HEK293 (cell line): ENCODE measurements around the gene SLC6A17.
A peak's percentile ranks its signal among the peaks of the same experiment; 100 is the strongest.

Source experiments
- CTCF ChIA-PET: fragments of 350-600 bp; formaldehyde crosslinking; extraction: SDS; loops from one replicate; lab custom pipeline; 2021; ENCODE audit warnings: antibody characterized with exemption; lab: Yijun Ruan, JAX
- POLR2A ChIA-PET: fragments of 300-600 bp; formaldehyde crosslinking; extraction: SDS; loops from one replicate; lab custom pipeline; 2020; ENCODE audit warnings: antibody characterized with exemption, inconsistent platforms; lab: Yijun Ruan, JAX
- H3K27ac ChIP-seq: fragments of 200-500 bp; sonication (Bioruptor generic); 2 replicates; pipeline ENCODE4 v1.5.1; 2014; ENCODE audit warnings: low read depth, low read length, control low read depth, inconsistent platforms; ENCODE audit errors: extremely low read depth
- H3K36me3 ChIP-seq, 2 experiments: fragments of 200-500 bp in 1 of 2; sonication (Bioruptor generic) in 1 of 2; 1 replicate in 1 of 2; 2 replicates in 1 of 2; pipeline ENCODE4 v1.5.1; 2014 to 2017; ENCODE audit warnings: inconsistent platforms in 2 of 2, low read length in 2 of 2; ENCODE audit not compliant: control insufficient read depth in 2 of 2, insufficient read depth in 1 of 2
- H3K4me1 ChIP-seq: fragments of 200-500 bp; sonication (Bioruptor generic); 2 replicates; pipeline ENCODE4 v1.5.1; 2014; ENCODE audit warnings: mild to moderate bottlenecking, low read length, inconsistent platforms; ENCODE audit not compliant: control insufficient read depth, insufficient read depth
- H3K4me3 ChIP-seq: 2 replicates; pipeline ENCODE4 v1.5.1; 2011; ENCODE audit warnings: low read depth, mild to moderate bottlenecking, control low read depth, low read length, moderate library complexity
- H3K9me3 ChIP-seq: fragments of 200-500 bp; sonication (Bioruptor generic); 2 replicates; pipeline ENCODE4 v1.5.1; 2014; ENCODE audit warnings: low read depth, low read length, inconsistent platforms; ENCODE audit not compliant: control insufficient read depth, insufficient read depth
- FEZF1 ChIP-seq: fragments of 450-650 bp; formaldehyde crosslinking; IDR thresholded peaks from 2 replicates; pipeline ENCODE4 v1.5.1; 2016; ENCODE audit warnings: missing biosample characterization, missing genetic modification characterization
- GLIS2 ChIP-seq: fragments of 450-650 bp; formaldehyde crosslinking; IDR thresholded peaks from 2 replicates; pipeline ENCODE4 v1.5.1; 2016; ENCODE audit warnings: missing biosample characterization, missing genetic modification characterization
- KLF8 ChIP-seq: fragments of 450-650 bp; formaldehyde crosslinking; IDR thresholded peaks from 2 replicates; pipeline ENCODE4 v1.5.1; 2016; ENCODE audit warnings: missing biosample characterization, missing genetic modification characterization
- OSR2 ChIP-seq: fragments of 450-650 bp; formaldehyde crosslinking; IDR thresholded peaks from 2 replicates; pipeline ENCODE4 v1.5.1; 2016; ENCODE audit warnings: missing biosample characterization, missing genetic modification characterization
- SCRT2 ChIP-seq: fragments of 450-650 bp; formaldehyde crosslinking; IDR thresholded peaks from 2 replicates; pipeline ENCODE4 v1.5.1; 2016; ENCODE audit warnings: missing biosample characterization, missing genetic modification characterization
- SP7 ChIP-seq: fragments of 450-650 bp; formaldehyde crosslinking; IDR thresholded peaks from 2 replicates; pipeline ENCODE4 v1.5.1; 2016; ENCODE audit warnings: missing biosample characterization, missing genetic modification characterization
- TCF7L2 ChIP-seq: IDR thresholded peaks from 2 replicates; pipeline ENCODE4 v1.6.1; 2011; ENCODE audit warnings: low read depth, mild to moderate bottlenecking, inconsistent platforms, low read length, moderate library complexity, borderline replicate concordance
- TRIM28 ChIP-seq: IDR thresholded peaks from 2 replicates; pipeline ENCODE4 v1.6.1; 2011; ENCODE audit warnings: low read length, control low read depth, borderline replicate concordance
- ZBTB48 ChIP-seq: fragments of 450-650 bp; formaldehyde crosslinking; IDR thresholded peaks from 2 replicates; pipeline ENCODE4 v1.5.1; 2016; ENCODE audit warnings: missing biosample characterization, missing genetic modification characterization
- ZNF10 ChIP-seq: fragments of 450-650 bp; formaldehyde crosslinking; IDR thresholded peaks from 2 replicates; pipeline ENCODE4 v1.5.1; 2017; ENCODE audit warnings: missing biosample characterization, missing genetic modification characterization
- ZNF114 ChIP-seq: fragments of 450-650 bp; formaldehyde crosslinking; IDR thresholded peaks from 2 replicates; pipeline ENCODE4 v1.5.0; 2017; ENCODE audit warnings: missing biosample characterization, missing genetic modification characterization
- ZNF16 ChIP-seq: fragments of 450-650 bp; formaldehyde crosslinking; IDR thresholded peaks from 2 replicates; pipeline ENCODE4 v1.5.1; 2016; ENCODE audit warnings: low read depth, missing biosample characterization, missing genetic modification characterization
- ZNF341 ChIP-seq: fragments of 450-650 bp; formaldehyde crosslinking; IDR thresholded peaks from 2 replicates; pipeline ENCODE4; 2016; ENCODE audit warnings: low read depth, missing biosample characterization, missing genetic modification characterization
- ZNF366 ChIP-seq: fragments of 450-650 bp; formaldehyde crosslinking; conservative IDR thresholded peaks from 2 replicates; pipeline ENCODE4 v1.5.1; 2016; ENCODE audit warnings: missing biosample characterization, missing genetic modification characterization
- ZNF416 ChIP-seq: fragments of 450-650 bp; formaldehyde crosslinking; IDR thresholded peaks from 2 replicates; pipeline ENCODE4 v1.5.1; 2016; ENCODE audit warnings: missing biosample characterization, missing genetic modification characterization
- ZNF600 ChIP-seq: fragments of 450-650 bp; formaldehyde crosslinking; IDR thresholded peaks from 2 replicates; pipeline ENCODE4 v1.5.1; 2016; ENCODE audit warnings: missing biosample characterization, missing genetic modification characterization
- ZNF843 ChIP-seq: fragments of 450-650 bp; formaldehyde crosslinking; IDR thresholded peaks from 2 replicates; pipeline ENCODE4 v1.5.1; 2016; ENCODE audit warnings: missing biosample characterization, missing genetic modification characterization
- TF ChIP-seq, protein P1 (sequence below): fragments of 450-650 bp; formaldehyde crosslinking; IDR thresholded peaks from 2 replicates; pipeline ENCODE4 v1.5.1; 2017; ENCODE audit warnings: missing biosample characterization, missing genetic modification characterization
- TF ChIP-seq, protein P2 (sequence below): fragments of 450-650 bp; formaldehyde crosslinking; IDR thresholded peaks from 2 replicates; pipeline ENCODE4 v1.5.1; 2016; ENCODE audit warnings: missing biosample characterization, missing genetic modification characterization
- TF ChIP-seq, protein P3 (sequence below): fragments of 450-650 bp; formaldehyde crosslinking; IDR thresholded peaks from 2 replicates; pipeline ENCODE4 v1.5.1; 2016; ENCODE audit warnings: missing biosample characterization, missing genetic modification characterization
- TF ChIP-seq, protein P4 (sequence below): fragments of 450-650 bp; formaldehyde crosslinking; IDR thresholded peaks from 2 replicates; pipeline ENCODE4 v1.5.1; 2016; ENCODE audit warnings: missing biosample characterization, missing genetic modification characterization
- TF ChIP-seq, protein P5 (sequence below): fragments of 450-650 bp; formaldehyde crosslinking; IDR thresholded peaks from 2 replicates; pipeline ENCODE4 v1.5.1; 2017; ENCODE audit warnings: missing biosample characterization, missing genetic modification characterization
- TF ChIP-seq, protein P6 (sequence below): sonication (generic); formaldehyde crosslinking; IDR thresholded peaks from 2 replicates; pipeline ENCODE4 v1.8.1; 2022; ENCODE audit warnings: mild to moderate bottlenecking, moderate library complexity, missing genetic modification reagents
- TF ChIP-seq, protein P7 (sequence below): fragments of 450-650 bp; formaldehyde crosslinking; IDR thresholded peaks from 2 replicates; pipeline ENCODE4 v1.5.1; 2016; ENCODE audit warnings: missing biosample characterization, missing genetic modification characterization

The SLC6A17 gene

DNA sequence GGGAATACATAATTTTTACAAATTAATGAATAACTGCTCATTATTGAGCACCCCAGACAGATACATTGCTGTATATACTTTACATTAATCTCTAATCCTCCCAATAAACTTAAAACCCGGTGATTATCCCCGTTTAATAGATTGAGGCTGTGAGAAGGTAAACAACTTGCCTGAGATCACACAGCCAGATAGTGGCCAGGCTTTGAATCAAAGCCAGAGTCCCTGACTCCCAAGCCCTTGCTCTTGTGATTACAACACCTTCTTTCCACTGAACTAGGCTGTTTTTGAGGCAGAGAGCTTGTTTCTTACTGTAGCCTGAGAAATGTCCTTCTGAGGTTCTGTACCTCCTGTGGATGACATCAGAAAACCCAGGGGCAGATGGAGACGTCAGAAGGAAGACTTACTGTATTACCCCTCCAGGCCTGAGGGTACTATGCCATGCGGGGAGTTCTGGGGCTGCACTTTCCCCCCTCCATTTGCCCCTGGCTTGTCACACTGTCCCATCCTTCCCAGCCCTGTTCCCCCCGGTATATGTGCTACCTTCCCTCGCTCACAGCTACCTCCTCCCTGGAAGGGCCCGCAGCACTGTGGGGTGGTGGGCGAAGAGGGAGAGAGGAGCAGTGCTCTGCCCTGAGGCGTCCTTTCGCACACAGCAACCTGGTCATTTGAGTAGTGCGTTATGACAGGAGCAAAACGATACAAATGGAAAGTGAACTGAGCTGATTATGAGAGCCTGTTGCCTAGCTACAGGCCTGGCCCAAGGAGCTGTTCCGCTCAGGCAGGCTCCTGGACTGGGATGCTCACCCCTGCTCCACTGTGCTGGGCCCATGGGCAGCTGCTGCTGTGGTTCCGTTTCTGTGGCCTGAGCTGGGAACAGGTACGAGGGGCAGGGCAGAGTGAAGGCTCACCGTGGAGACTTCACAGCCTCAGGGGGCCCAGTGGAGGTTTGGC lies 64.4 kb downstream of the SLC6A17 start:
- CTCF ChIA-PET, result interaction anchor here (0.6 to 20.2 kb wide), 4 partner anchors 8 to 281 kb away, joined by 3 to 662 read pairs (median 4); no protein-coding TSS in a partner anchor
- H3K36me3 ChIP-seq, result peaks cover 0 to 45% of the 10 kb centered on the region in 2 experiments; a peak in 1 of 3 replicates
- H3K27ac ChIP-seq, result no peak overlapping the region
- peaks cover 7% of the 10 kb centered on the region for H3K4me1 ChIP-seq
- H3K9me3 ChIP-seq, result no peaks in the 10 kb centered on the region
- H3K4me3 ChIP-seq, result no peak overlapping the region
- POLR2A ChIA-PET, result interaction anchor here (1.7 kb wide), 1 partner anchor 10 kb away, joined by 4 read pairs; no protein-coding TSS in a partner anchor
- TF ChIP-seq OSR2 (tag by site-specific recombination) (peak; percentile 62; the same call in 1 of the 2 replicates), ZNF16 (tag by site-specific recombination) (no peak), ZNF416 (no peak), SCRT2 (tag by site-specific recombination) (peak; percentile 65), SP7 (peak; percentile 95), FEZF1 (tag by site-specific recombination) (peak; percentile 67; the same call in 1 of the 2 replicates), TCF7L2 (peak; percentile 33; the same call in 1 of the 2 replicates), KLF8 (tag by site-specific recombination) (no peak), ZNF843 (tag by site-specific recombination) (peak; percentile 60; the same call in 1 of the 2 replicates), ZNF10 (no peak), ZBTB48 (tag by site-specific recombination) (no peak), ZNF114 (tag by site-specific recombination) (no peak), GLIS2 (tag by site-specific recombination) (no peak), ZNF600 (tag by site-specific recombination) (peak; percentile 84), ZNF341 (peak; percentile 52; the same call in 1 of the 2 replicates), ZNF366 (tag by site-specific recombination) (0 out of 2 replicates have a peak, but pooled peaks have one; percentile 37), TRIM28 (peak; percentile 82; the same call in 1 of the 2 replicates)
- TF ChIP-seq, protein P1, sequence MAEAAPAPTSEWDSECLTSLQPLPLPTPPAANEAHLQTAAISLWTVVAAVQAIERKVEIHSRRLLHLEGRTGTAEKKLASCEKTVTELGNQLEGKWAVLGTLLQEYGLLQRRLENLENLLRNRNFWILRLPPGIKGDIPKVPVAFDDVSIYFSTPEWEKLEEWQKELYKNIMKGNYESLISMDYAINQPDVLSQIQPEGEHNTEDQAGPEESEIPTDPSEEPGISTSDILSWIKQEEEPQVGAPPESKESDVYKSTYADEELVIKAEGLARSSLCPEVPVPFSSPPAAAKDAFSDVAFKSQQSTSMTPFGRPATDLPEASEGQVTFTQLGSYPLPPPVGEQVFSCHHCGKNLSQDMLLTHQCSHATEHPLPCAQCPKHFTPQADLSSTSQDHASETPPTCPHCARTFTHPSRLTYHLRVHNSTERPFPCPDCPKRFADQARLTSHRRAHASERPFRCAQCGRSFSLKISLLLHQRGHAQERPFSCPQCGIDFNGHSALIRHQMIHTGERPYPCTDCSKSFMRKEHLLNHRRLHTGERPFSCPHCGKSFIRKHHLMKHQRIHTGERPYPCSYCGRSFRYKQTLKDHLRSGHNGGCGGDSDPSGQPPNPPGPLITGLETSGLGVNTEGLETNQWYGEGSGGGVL, result peak; percentile 91
- TF ChIP-seq, protein P2, sequence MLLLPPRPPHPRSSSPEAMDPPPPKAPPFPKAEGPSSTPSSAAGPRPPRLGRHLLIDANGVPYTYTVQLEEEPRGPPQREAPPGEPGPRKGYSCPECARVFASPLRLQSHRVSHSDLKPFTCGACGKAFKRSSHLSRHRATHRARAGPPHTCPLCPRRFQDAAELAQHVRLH (tag by site-specific recombination), result no peak
- TF ChIP-seq, protein P3, sequence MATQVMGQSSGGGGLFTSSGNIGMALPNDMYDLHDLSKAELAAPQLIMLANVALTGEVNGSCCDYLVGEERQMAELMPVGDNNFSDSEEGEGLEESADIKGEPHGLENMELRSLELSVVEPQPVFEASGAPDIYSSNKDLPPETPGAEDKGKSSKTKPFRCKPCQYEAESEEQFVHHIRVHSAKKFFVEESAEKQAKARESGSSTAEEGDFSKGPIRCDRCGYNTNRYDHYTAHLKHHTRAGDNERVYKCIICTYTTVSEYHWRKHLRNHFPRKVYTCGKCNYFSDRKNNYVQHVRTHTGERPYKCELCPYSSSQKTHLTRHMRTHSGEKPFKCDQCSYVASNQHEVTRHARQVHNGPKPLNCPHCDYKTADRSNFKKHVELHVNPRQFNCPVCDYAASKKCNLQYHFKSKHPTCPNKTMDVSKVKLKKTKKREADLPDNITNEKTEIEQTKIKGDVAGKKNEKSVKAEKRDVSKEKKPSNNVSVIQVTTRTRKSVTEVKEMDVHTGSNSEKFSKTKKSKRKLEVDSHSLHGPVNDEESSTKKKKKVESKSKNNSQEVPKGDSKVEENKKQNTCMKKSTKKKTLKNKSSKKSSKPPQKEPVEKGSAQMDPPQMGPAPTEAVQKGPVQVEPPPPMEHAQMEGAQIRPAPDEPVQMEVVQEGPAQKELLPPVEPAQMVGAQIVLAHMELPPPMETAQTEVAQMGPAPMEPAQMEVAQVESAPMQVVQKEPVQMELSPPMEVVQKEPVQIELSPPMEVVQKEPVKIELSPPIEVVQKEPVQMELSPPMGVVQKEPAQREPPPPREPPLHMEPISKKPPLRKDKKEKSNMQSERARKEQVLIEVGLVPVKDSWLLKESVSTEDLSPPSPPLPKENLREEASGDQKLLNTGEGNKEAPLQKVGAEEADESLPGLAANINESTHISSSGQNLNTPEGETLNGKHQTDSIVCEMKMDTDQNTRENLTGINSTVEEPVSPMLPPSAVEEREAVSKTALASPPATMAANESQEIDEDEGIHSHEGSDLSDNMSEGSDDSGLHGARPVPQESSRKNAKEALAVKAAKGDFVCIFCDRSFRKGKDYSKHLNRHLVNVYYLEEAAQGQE (tag by site-specific recombination), result no peak
- TF ChIP-seq, protein P4, sequence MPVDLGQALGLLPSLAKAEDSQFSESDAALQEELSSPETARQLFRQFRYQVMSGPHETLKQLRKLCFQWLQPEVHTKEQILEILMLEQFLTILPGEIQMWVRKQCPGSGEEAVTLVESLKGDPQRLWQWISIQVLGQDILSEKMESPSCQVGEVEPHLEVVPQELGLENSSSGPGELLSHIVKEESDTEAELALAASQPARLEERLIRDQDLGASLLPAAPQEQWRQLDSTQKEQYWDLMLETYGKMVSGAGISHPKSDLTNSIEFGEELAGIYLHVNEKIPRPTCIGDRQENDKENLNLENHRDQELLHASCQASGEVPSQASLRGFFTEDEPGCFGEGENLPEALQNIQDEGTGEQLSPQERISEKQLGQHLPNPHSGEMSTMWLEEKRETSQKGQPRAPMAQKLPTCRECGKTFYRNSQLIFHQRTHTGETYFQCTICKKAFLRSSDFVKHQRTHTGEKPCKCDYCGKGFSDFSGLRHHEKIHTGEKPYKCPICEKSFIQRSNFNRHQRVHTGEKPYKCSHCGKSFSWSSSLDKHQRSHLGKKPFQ, result no peak
- TF ChIP-seq, protein P5, sequence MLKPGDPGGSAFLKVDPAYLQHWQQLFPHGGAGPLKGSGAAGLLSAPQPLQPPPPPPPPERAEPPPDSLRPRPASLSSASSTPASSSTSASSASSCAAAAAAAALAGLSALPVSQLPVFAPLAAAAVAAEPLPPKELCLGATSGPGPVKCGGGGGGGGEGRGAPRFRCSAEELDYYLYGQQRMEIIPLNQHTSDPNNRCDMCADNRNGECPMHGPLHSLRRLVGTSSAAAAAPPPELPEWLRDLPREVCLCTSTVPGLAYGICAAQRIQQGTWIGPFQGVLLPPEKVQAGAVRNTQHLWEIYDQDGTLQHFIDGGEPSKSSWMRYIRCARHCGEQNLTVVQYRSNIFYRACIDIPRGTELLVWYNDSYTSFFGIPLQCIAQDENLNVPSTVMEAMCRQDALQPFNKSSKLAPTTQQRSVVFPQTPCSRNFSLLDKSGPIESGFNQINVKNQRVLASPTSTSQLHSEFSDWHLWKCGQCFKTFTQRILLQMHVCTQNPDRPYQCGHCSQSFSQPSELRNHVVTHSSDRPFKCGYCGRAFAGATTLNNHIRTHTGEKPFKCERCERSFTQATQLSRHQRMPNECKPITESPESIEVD (tag by site-specific recombination), result 0 out of 2 replicates have a peak, but pooled peaks have one; percentile 35
- TF ChIP-seq, protein P6, sequence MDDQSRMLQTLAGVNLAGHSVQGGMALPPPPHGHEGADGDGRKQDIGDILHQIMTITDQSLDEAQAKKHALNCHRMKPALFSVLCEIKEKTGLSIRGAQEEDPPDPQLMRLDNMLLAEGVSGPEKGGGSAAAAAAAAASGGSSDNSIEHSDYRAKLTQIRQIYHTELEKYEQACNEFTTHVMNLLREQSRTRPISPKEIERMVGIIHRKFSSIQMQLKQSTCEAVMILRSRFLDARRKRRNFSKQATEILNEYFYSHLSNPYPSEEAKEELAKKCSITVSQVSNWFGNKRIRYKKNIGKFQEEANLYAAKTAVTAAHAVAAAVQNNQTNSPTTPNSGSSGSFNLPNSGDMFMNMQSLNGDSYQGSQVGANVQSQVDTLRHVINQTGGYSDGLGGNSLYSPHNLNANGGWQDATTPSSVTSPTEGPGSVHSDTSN (CRISPR knock-in tag), result no peak
- TF ChIP-seq, protein P7, sequence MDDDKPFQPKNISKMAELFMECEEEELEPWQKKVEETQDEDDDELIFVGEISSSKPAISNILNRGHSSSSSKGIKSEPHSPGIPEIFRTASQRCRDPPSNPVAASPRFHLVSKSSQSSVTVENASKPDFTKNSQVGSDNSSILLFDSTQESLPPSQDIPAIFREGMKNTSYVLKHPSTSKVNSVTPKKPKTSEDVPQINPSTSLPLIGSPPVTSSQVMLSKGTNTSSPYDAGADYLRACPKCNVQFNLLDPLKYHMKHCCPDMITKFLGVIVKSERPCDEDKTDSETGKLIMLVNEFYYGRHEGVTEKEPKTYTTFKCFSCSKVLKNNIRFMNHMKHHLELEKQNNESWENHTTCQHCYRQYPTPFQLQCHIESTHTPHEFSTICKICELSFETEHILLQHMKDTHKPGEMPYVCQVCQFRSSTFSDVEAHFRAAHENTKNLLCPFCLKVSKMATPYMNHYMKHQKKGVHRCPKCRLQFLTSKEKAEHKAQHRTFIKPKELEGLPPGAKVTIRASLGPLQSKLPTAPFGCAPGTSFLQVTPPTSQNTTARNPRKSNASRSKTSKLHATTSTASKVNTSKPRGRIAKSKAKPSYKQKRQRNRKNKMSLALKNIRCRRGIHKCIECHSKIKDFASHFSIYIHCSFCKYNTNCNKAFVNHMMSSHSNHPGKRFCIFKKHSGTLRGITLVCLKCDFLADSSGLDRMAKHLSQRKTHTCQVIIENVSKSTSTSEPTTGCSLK (tag by site-specific recombination), result no peak
